Trophoblast cell (in vitro differentiated cells and primary cell): ENCODE measurements around the gene MTR. TPM values are rescaled to one million over a fixed set of nuclear protein-coding genes. Genes with fewer than 3 reads are reported as not detected.
A peak's percentile ranks its signal among the peaks of the same experiment; 100 is the strongest.

ENCODE experiments used
- DNase-seq, 2 donors: peaks; one replicate each; pipeline ENCODE4 v3.0.0-alpha.2; 2016
- H2AFZ ChIP-seq: 2 replicates; pipeline ENCODE4 v1.6.1; 2013; ENCODE audit warnings: low read length, moderate library complexity, mild to moderate bottlenecking; ENCODE audit not compliant: insufficient read depth, poor library complexity
- H2AK5ac ChIP-seq: 2 replicates; pipeline ENCODE4 v1.6.1; 2013; ENCODE audit warnings: mild to moderate bottlenecking, low read length
- H2BK120ac ChIP-seq: 2 replicates; pipeline ENCODE4 v1.6.1; 2013; ENCODE audit warnings: low read length, mild to moderate bottlenecking, moderate library complexity; ENCODE audit not compliant: insufficient read depth, poor library complexity
- H2BK12ac ChIP-seq: 2 replicates; pipeline ENCODE4 v1.6.1; 2013; ENCODE audit warnings: mild to moderate bottlenecking, low read length, moderate library complexity
- H2BK5ac ChIP-seq: 2 replicates; pipeline ENCODE4 v1.6.1; 2013; ENCODE audit warnings: low read length, low read depth, moderate library complexity, mild to moderate bottlenecking; ENCODE audit not compliant: poor library complexity
- H3K14ac ChIP-seq: 2 replicates; pipeline ENCODE4 v1.6.1; 2013; ENCODE audit warnings: mild to moderate bottlenecking, low read length
- H3K18ac ChIP-seq: 2 replicates; pipeline ENCODE4 v1.6.1; 2013; ENCODE audit warnings: mild to moderate bottlenecking, low read length
- H3K23ac ChIP-seq: 2 replicates; pipeline ENCODE4 v1.6.1; 2013; ENCODE audit warnings: low read length
- H3K27ac ChIP-seq: 2 replicates; pipeline ENCODE4 v1.5.1; 2013; ENCODE audit warnings: low read depth, mild to moderate bottlenecking, inconsistent platforms, low read length, moderate library complexity
- H3K27me3 ChIP-seq: 2 replicates; pipeline ENCODE4 v1.6.1; 2013; ENCODE audit warnings: inconsistent platforms, mild to moderate bottlenecking, low read length, moderate library complexity; ENCODE audit not compliant: insufficient read depth
- H3K36me3 ChIP-seq, 2 experiments: 1 replicate in 1 of 2; 2 replicates in 1 of 2; pipeline ENCODE4 v1.6.1; 2013; ENCODE audit warnings: low read length in 2 of 2, mild to moderate bottlenecking in 2 of 2, moderate library complexity in 1 of 2; ENCODE audit not compliant: insufficient read depth in 2 of 2, control insufficient read depth in 1 of 2
- H3K4ac ChIP-seq: 2 replicates; pipeline ENCODE4 v1.6.1; 2013; ENCODE audit warnings: low read depth, mild to moderate bottlenecking, low read length, moderate library complexity
- H3K4me1 ChIP-seq, 2 experiments: 1 replicate in 1 of 2; 2 replicates in 1 of 2; pipeline ENCODE4 v1.6.1; 2013; ENCODE audit warnings: low read length in 2 of 2, mild to moderate bottlenecking in 2 of 2, moderate library complexity in 1 of 2; ENCODE audit not compliant: insufficient read depth in 2 of 2, control insufficient read depth in 1 of 2
- H3K4me2 ChIP-seq: 2 replicates; pipeline ENCODE4 v1.6.1; 2013; ENCODE audit warnings: inconsistent platforms, mild to moderate bottlenecking, low read length, moderate library complexity
- H3K4me3 ChIP-seq: 2 replicates; pipeline ENCODE4 v1.5.1; 2013; ENCODE audit warnings: mild to moderate bottlenecking, low read depth, low read length, inconsistent platforms
- H3K79me1 ChIP-seq: one replicate; pipeline ENCODE4 v1.6.1; 2013; ENCODE audit warnings: low read length
- H3K79me2 ChIP-seq: 2 replicates; pipeline ENCODE4 v1.6.1; 2013; ENCODE audit warnings: low read length, mild to moderate bottlenecking; ENCODE audit not compliant: control insufficient read depth, insufficient read depth, poor library complexity
- H3K9ac ChIP-seq: 2 replicates; pipeline ENCODE4 v1.6.1; 2013; ENCODE audit warnings: mild to moderate bottlenecking, low read length
- H3K9me3 ChIP-seq: 2 replicates; pipeline ENCODE4 v1.6.1; 2013; ENCODE audit warnings: low read depth, mild to moderate bottlenecking, control low read depth, inconsistent platforms, low read length; ENCODE audit not compliant: insufficient read depth
- H4K12ac ChIP-seq: 2 replicates; pipeline ENCODE4 v1.6.1; 2013; ENCODE audit warnings: low read depth, mild to moderate bottlenecking, low read length, moderate library complexity
- H4K8ac ChIP-seq: 2 replicates; pipeline ENCODE4 v1.6.1; 2013; ENCODE audit warnings: low read depth, mild to moderate bottlenecking, low read length, moderate library complexity
- H4K91ac ChIP-seq: one replicate; pipeline ENCODE4 v1.6.1; 2013; ENCODE audit warnings: low read depth, mild to moderate bottlenecking, low read length, moderate library complexity
- WGBS: extraction: QIAGEN DNeasy Blood & Tissue Kit; methylation state at CpG from one replicate; pipeline ENCODE4 v1.1.7; 2013; ENCODE audit warnings: missing lambda C conversion rate; ENCODE audit not compliant: insufficient read length, insufficient coverage; ENCODE audit errors: extremely low coverage; 5-methylcytosine and 5-hydroxymethylcytosine counted together
- polyA plus RNA-seq: library from polyadenylated mRNA; stranded (reverse); fragments of 200-250 nt; gene quantifications from 2 replicates; pipeline ENCODE4 v1.2.3, GENCODE V29; 2013

Gene MTR
- 11.3 and 12.1 TPM in 2 replicates for polyA plus RNA-seq

DNA sequence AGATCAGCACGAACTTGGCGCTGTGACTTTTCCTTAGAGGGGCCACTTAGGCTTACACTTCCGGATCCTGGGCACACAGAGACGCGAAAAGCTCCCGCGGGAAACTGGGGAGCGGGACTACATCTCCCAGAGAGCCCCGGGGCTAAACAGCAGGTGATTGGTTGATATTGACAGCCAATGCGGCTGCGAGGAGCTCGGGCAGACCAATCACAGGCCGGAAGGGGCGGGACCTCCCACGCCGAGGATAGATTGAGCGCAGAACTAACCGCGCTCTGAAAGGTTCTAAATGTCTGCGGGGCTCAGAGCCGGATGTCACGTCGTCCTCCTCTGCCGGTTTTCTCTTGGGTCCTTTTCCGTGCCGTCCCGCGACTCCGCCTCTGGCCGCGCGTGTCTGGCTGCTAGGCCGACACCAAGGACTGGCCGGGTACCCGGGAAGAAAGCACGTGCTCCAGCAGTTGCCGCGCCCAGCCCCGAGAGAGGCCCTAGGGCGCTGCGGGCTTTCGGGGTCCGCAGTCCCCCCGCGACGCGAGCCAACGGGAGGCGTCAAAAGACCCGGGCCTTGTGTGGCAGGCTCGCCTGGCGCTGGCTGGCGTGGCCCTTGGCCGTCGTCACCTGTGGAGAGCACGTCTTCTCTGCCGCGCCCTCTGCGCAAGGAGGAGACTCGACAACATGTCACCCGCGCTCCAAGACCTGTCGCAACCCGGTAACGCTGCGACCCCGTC lies at the start of gene MTR:
MTR (plus strand) TSS at position 258 of the 722 bp plus-strand sequence; CDS start at position 670, 412 bp downstream.
- peak within 1 kb of the TSS; percentile 78 for H2AFZ ChIP-seq
- no peaks in the 10 kb centered on the region for H3K36me3 ChIP-seq
- H3K4ac ChIP-seq = peak within 1 kb of the TSS; percentile 54
- H4K8ac ChIP-seq = peak within 1 kb of the TSS; percentile 93
- peak within 1 kb of the TSS; percentile 58 for H4K91ac ChIP-seq
- H3K14ac ChIP-seq = peak within 1 kb of the TSS; percentile 22
- no peak within 1 kb of the TSS for H3K23ac ChIP-seq
- H3K79me1 ChIP-seq = peaks cover 7% of the 10 kb centered on the region
- peak; percentile 98 to 99 for DNase-seq
- H3K79me2 ChIP-seq = no peaks in the 10 kb centered on the region
- H4K12ac ChIP-seq = peak within 1 kb of the TSS; percentile 91
- no peak within 1 kb of the TSS for H2BK12ac ChIP-seq
- no peak within 1 kb of the TSS for H2AK5ac ChIP-seq
- H3K9me3 ChIP-seq = no peaks in the 10 kb centered on the region
- H3K4me3 ChIP-seq = peak within 1 kb of the TSS; percentile 86
- H2BK5ac ChIP-seq = peak within 1 kb of the TSS; percentile 60
- H3K27me3 ChIP-seq = no peaks in the 10 kb centered on the region
- peak within 1 kb of the TSS; percentile 79 for H3K27ac ChIP-seq
- WGBS = no CpG with 5 or more reads among the region's 67 CpGs
- peak within 1 kb of the TSS; percentile 22 for H3K18ac ChIP-seq
- no peaks in the 10 kb centered on the region for H3K4me1 ChIP-seq
- peak within 1 kb of the TSS; percentile 64 for H3K4me2 ChIP-seq
- H3K9ac ChIP-seq = peak within 1 kb of the TSS; percentile 87
- peak within 1 kb of the TSS; percentile 25 for H2BK120ac ChIP-seq

DNA sequence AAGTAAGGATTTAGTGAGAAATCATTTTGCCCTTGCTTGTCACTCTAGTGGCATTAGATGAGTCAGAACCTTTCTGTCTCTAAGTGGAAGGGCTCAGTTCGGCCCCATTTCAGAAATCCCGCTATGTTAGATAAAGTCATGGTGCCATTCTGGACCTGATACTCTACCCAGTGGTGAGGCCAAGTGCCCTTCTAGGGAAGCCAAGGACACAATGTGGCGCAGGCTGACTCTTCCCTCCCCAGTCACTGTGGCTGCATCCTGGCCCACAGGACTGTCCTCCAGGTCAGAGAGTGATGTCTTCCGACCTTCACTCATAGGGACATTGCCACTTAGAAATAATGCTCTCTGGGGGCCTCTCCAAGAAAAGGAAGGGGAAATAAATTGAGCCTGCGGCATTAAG lies 48.3 kb upstream of the MTR start:
- H2BK120ac ChIP-seq = no peak overlapping the region
- no peak overlapping the region for H2BK12ac ChIP-seq
- no peak overlapping the region for H2AFZ ChIP-seq
- H2AK5ac ChIP-seq = no peak overlapping the region
- no peaks in the 10 kb centered on the region for H3K27me3 ChIP-seq
- H3K4ac ChIP-seq = no peak overlapping the region
- no peak overlapping the region for H4K8ac ChIP-seq
- peaks cover 0 to 3% of the 10 kb centered on the region in 2 experiments for H3K4me1 ChIP-seq
- no peak overlapping the region for H2BK5ac ChIP-seq
- no peak overlapping the region for H3K4me2 ChIP-seq
- H3K27ac ChIP-seq = no peak overlapping the region
- no peak overlapping the region for H3K9ac ChIP-seq
- H3K18ac ChIP-seq = no peak overlapping the region
- no peak overlapping the region for H3K4me3 ChIP-seq
- DNase-seq = no peak
- no peaks in the 10 kb centered on the region for H3K9me3 ChIP-seq
- peaks cover 3% of the 10 kb centered on the region for H3K79me1 ChIP-seq
- no peak overlapping the region for H4K91ac ChIP-seq
- H3K36me3 ChIP-seq = no peaks in the 10 kb centered on the region
- H3K14ac ChIP-seq = no peak overlapping the region
- H4K12ac ChIP-seq = no peak overlapping the region
- no CpG with 5 or more reads among the region's 5 CpGs for WGBS
- no peaks in the 10 kb centered on the region for H3K79me2 ChIP-seq
- no peak overlapping the region for H3K23ac ChIP-seq

DNA sequence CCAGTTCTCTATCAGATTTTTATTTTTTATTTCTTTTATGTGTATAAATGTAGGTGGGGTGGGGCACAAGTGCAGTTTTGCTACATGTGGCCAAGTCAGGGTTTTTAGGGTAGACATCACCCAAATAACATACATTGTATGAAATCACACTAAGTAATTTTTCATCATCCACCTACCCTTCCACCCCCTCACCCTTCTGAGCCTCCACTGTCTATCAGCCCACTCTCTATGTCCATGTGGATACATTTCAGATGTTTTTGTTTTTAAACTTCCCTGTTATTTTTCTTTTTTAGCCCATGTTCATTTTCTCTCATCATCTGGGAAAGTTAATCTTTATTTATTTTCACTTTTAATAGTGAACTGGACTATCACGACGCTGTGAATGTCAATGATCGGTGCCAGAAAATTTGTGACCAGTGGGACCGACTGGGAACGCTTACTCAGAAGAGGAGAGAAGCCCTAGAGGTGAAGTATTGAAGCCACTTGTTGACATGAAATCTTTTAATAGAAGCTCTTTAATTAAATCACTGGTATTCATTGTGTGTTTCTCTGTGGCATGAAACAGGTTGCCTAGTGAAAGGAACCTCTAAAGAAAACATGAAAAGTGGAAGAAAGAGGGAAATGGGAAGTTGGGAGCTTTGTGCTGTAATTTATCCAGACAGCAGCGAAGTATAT lies 47.6 kb upstream of the MTR start:
- Histone ChIP-seq H3K4me2 (no peak overlapping the region), H3K27ac (no peak overlapping the region), H3K9ac (no peak overlapping the region), H3K4me3 (no peak overlapping the region), H3K9me3 (no peaks in the 10 kb centered on the region), H2AK5ac (no peak overlapping the region), H4K12ac (no peak overlapping the region), H3K36me3 (no peaks in the 10 kb centered on the region), H4K8ac (no peak overlapping the region), H3K27me3 (no peaks in the 10 kb centered on the region), H3K4me1 (peaks cover 0 to 3% of the 10 kb centered on the region in 2 experiments), H2BK12ac (no peak overlapping the region), H2BK5ac (no peak overlapping the region), H3K4ac (no peak overlapping the region), H2BK120ac (no peak overlapping the region), H3K14ac (no peak overlapping the region), H3K18ac (no peak overlapping the region), H3K79me2 (no peaks in the 10 kb centered on the region), H3K79me1 (peaks cover 3% of the 10 kb centered on the region), H4K91ac (no peak overlapping the region), H2AFZ (no peak overlapping the region), H3K23ac (no peak overlapping the region)
- WGBS = no CpG with 5 or more reads among the region's 6 CpGs
- DNase-seq = no peak

DNA sequence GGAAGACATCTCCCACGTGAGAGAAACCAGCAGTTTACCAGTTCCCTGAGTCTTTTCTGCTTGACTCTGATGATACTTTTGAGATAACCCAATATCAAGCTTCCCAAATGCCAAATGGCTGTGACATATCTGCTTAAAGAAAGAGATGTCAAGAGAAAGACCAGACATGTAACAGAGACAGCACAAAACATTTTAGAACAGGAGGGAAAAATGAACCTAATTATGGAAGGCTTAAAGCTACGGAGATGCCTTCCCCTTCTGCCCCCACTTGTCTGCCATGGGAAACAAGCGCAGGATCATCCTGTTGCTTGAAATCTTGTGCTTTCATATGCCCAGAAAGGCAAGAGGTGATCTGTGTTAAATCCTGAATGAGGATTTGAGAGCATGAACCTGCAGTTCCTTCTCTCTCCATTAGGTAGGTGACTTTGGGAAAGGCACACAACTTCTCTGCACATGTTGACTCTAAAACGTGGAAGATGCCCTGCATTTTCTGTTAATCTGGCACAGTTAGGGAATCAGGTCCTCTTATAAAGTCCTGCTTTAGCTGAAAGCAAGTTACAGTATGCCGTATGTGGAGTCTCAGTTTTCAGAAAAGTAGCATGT lies 46.7 kb upstream of the MTR start:
- Histone ChIP-seq H3K9ac (no peak overlapping the region), H3K36me3 (no peaks in the 10 kb centered on the region), H2AFZ (no peak overlapping the region), H2AK5ac (no peak overlapping the region), H4K91ac (no peak overlapping the region), H3K4me1 (peaks cover 0 to 5% of the 10 kb centered on the region in 2 experiments), H3K4me2 (no peak overlapping the region), H3K18ac (no peak overlapping the region), H4K8ac (no peak overlapping the region), H3K23ac (no peak overlapping the region), H3K79me1 (peaks cover 3% of the 10 kb centered on the region), H3K79me2 (no peaks in the 10 kb centered on the region), H3K27ac (no peak overlapping the region), H2BK120ac (no peak overlapping the region), H2BK5ac (no peak overlapping the region), H3K14ac (no peak overlapping the region), H3K4ac (no peak overlapping the region), H3K4me3 (no peak overlapping the region), H4K12ac (no peak overlapping the region), H2BK12ac (no peak overlapping the region), H3K27me3 (no peaks in the 10 kb centered on the region), H3K9me3 (no peaks in the 10 kb centered on the region)
- DNase-seq = peak in 1 of 2 donors; percentile 14
- WGBS = no CpG with 5 or more reads among the region's 5 CpGs
